Raji (cell line): ENCODE measurements around the gene EGLN1.

Experiments
- POLR2A ChIP-seq: IDR thresholded peaks from 2 replicates; pipeline ENCODE4 v1.6.1; 2011; ENCODE audit warnings: low read depth, low read length, control low read depth; ENCODE audit not compliant: insufficient read depth

The EGLN1 gene

DNA sequence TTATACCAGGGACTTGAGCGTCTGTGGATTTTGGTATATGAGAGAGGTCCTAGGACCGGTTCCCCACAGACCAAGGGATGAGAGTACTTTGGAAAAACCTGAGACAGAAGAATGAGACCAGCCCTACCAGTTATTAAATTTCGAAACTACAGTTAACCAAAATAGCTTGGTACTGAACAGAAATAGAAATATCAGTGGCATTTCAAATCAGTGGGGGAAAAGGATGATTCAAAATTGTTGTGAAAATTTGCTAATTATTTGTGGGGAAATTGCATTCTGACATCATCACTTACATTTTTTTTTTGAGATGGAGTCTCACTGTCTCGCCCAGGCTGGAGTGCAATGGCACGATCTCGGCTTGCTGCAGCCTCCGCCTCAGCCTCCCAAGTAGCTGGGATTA is 92.6 kb downstream of the EGLN1 start:
- no peak for TF ChIP-seq POLR2A

DNA sequence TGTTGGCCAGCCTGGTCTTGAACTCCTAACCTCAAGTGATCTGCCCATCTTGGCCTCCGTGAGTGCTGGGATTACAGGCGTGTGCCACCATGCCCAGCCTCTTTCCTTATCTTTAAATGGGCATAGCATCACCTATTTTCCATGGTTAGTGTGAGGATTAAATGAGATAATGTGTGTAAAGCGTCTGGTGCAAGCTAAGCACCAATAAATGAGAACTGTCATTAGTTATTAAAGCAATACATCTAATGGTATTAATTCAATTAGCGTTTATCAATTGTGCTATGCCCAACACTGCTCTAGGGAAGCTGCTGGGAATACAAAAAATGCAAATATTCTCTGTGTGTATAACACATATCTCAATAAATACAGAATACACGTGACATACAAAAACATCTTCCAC is 94.5 kb downstream of the EGLN1 start:
- TF ChIP-seq POLR2A = no peak

DNA sequence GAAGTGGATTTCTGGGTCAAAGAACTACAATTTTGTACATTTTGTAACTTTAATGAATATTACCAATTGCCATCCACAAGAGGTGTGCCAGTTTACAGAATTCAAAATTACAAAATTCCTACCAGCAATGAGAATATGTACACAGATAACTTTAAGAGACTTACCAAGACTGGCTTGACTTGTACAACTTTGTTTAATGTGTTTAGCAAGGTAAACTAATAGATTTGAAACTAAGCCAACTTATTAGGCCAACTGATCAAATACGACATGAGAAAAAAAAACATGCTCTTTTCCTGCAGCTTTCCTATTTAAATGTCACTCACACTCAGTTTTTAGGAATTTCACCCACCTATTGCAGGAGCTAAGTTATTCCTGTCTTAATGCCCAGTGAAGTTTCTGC is 95.8 kb downstream of the EGLN1 start:
- no peak for TF ChIP-seq POLR2A

DNA sequence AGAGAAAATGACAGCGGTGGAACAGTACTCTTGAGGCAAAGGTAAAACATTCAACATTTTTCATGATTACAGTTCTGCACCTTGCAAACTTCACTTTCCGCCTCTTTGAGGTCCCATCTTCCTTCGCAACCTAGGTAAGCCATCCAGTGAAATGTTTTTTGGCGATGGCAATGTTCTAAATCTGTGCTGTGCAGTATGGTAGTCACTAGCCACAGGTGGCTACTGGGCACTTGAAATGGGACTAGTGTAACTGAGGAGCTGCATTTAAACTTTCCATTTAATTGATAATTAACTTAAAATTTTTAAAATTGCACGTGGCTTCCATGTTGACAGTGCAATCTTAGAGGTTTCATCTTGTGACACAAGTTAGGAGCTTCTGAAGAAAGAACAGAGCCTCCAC is 97.4 kb downstream of the EGLN1 start:
- TF ChIP-seq POLR2A = no peak

DNA sequence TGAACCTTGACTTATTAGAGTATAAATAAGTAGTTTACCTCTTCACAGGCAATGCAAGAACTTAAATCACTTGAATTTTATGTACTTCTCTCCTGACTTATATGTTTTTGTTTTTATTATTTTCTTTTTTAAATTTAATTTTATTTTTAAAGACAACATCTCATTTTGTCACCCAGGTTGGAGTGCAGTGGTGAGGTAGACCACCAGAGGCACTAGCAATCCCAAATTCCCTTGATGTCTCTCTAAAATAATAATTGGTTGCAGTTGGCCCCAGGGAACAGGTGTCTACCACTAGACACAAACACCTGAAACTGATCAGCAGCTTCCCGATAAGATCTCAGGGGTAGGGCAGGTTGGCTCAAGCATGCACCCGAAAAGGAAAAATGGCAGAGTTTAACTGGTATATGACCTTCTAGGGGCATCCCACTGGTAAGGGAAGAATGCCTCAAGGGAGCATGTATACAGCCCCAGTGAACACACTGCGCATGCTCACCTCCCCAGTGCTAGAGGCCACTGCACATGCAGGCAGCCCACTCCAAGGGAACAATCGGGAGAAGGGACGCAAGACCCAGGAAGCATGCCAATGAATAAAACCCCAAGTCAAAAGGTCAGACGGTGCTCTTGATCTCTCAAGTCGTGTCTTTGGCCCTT is 99.1 kb downstream of the EGLN1 start:
- no peak for TF ChIP-seq POLR2A

DNA sequence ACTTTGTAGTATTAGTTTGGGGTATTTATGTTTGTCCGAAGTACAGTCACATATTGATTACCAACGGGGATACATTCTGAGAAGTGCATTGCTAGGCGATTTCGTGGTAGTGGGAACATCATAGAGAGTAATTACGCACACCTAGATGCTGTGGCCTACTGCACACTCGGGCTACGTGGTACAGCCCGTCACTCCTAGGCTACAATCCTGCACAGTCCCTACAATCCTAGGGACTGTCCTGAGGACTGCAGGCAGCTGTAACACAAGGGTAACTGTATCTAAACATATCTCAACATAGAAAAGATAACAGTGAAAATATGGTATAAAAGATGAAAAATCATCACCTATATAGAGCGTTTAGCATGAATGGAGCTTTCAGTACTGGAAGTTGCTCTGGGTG is 103.0 kb downstream of the EGLN1 start:
- no peak for TF ChIP-seq POLR2A

DNA sequence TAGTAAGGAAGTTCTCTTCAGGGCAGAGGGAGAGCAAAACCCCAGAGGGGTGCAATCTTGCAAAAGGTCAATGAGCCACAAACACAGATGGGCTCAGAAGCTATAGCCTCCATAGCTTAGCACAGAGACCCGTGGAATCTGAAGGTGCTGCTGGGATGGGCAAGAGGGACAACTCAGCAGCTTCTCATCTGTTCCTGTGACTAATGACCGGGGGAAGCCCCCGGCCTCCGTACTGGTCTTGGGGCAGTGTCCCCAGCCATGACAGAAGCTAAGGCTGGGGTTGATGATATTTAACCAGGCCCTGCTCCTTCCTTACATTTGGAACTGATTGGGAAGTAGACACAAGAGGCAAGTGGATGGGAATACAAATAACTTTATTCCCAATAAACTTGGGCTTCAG is 103.5 kb downstream of the EGLN1 start:
- TF ChIP-seq POLR2A = no peak

DNA sequence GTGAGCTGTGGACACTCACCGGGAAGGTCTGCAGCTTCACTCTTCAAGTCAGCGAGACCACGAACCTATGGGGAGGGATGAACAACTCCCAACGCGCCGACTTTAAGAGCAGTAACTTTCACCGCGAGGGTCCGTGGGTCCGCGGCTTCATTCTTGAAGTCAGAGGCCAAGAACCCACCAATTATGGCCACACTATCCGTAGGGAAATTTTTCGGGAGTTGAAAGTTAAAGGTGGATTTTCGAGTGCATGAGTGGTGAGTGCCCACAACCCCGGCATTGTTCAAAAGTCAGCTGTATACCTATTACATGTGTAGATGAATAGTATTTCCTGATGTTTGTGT is 104.1 kb downstream of the EGLN1 start:
- TF ChIP-seq POLR2A = no peak

DNA sequence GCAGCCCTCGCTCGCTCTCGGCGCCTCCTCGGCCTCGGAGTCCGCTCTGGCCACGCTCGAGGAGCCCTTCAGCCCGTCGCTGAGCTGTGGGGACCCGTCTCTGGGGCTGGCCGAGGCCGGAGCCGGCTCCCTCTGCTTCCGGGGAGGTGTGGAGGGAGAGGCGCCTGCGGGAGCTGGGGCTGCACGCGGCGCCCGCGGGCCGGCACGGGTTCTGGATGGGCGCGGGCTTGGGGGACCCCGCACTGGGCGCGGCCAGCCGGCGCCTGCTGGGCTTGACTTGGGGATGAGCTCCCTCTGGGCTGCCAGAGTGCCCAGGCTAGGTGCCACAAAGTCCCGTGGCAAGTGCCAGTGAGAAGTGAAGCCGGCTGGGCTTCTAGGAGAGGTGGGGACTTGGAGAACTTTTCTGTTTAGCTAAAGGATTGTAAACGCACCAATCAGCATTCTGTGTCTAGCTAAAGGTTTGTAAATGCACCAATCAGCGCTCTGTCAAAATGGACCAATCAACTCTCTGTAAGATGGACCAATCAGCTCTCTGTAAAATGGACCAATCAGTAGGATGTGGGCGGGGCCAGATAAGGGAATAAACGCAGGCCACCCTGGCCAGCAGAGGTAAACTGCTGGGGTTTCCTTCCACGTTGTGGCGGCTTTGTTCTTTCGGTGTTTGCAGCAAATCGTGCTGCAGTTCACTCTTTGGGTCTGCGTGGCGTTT is 104.6 kb downstream of the EGLN1 start:
- TF ChIP-seq POLR2A = no peak

DNA sequence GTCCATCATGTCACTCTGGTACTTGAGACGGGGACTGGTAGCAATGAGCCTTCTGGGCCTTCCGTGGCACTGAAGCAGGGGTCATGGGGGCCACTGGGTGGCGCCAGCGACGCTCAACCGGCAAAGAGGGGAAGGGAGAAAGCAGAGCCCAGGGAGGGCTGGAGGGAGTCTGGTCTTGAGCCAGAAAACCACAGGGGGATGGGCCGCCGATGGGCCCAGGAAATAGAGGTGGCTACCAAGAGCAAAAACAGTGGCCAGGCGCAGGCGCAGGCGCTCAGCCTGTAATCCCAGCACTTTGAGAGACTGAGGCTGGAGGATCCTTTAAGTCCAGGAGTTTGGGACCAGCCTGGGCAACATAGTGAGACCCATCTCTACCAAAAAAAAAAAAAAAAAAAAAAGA is 106.2 kb downstream of the EGLN1 start:
- no peak for TF ChIP-seq POLR2A
